GM18861 (cell line): ENCODE results near the gene DERA.
"Not testable (repeated sequence)": the region's sequence is repeated elsewhere in the genome, so short reads cannot be mapped to it uniquely, and the experiment has no call there.

Experiments
- ATAC-seq: cut with Tn5 transposase; IDR thresholded peaks from one replicate; pipeline ENCODE4 v1.9.1; 2021; ENCODE audit not compliant: unreplicated experiment

Gene DERA

DNA sequence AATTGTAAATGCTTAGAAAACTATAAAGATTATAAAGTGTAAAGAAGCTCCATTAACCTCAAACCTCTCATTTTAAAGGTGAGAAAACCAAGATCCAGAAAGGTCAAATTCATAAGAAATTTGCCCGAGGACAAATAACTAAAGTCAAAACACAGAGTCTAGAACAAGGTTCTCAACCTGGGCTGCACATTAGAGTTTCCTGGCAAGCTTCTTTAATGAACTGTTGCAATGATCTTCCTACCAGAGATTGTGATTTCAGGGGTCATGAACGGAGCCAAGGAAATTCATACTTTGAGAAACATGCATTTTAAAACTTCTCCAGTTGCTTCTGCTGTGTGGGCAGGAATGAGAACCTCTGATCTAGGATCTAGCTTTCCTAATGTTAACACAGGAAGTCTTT lies 86.8 kb downstream of the DERA start:
- no peak for ATAC-seq

DNA sequence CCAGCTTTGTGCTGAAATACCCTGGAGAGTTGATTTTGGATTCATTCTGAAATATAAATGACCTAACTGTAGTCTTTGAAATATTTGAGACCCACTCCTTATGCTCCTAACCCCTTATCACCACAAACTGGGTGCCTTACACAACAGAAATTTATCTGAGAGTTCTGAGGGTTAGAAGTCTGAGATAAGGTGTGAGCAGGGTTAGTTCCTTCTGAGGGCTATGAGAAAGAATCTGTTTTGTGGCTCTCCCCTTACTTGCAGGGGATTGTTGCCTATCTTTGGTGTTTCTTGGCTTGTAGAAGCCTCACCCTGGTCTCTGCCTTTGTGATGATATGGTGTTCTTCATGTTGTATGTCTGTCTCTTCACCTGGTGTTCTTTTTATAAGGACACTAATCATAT lies 91.7 kb downstream of the DERA start:
- ATAC-seq: no peak

DNA sequence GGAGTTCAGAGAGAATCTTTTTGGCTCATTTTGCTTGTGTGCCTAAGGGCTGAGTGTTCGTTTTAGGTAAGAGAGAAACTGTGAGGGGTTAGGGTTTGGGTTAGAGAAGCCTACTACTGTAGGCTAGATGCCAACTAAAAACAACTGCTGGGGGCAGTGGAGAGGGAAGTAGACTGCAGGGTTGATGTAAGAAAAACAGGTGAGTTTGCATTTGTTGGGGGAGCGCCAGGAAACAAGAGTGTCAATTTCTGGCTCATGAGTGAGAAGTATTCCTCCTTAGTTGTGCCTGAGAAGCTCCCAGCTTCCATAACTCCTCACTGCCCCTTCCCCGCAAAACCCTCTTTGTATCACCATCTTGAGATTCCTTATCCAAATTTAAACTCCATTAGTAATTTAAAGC lies 92.3 kb downstream of the DERA start:
- ATAC-seq: no peak

DNA sequence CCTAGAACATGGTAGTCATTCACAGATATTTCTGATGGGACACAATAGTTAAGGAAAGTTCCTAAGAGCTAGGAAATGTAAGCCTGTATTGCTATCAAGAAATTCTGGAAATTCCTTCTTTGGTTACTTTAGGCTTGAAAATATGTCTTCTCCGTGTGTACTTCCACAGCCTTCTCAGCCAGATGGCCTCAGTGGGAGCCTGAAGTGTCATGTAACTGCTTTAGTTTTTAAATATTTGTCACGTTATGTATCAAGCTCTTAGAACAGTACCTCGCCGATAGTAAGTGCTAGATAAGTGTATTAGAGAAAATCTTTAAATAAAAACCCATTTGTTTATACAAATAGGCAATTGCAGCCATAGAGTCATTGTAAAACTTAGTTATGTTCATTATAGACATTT lies 95.6 kb downstream of the DERA start:
- ATAC-seq: no peak

DNA sequence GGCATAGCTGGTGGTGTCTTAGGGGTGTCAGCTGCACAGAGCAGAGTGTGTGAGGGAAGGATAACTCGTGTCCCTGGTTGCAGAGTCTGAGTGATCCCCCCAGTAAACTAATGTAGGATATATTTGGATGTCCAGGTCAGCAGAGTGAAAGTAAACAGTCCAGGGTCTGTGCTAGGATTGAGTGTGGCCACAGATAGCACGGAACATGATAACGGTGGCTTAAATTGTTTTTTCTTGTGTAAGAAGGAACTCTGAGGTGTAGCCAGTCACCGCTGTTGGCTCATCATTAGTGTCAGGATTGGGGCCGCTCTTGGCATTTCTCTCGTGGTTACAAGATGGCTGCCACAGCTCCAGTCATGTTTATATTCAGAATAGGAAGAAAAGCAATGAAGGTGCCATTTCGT lies 97.3 kb downstream of the DERA start:
- ATAC-seq: no peak

DNA sequence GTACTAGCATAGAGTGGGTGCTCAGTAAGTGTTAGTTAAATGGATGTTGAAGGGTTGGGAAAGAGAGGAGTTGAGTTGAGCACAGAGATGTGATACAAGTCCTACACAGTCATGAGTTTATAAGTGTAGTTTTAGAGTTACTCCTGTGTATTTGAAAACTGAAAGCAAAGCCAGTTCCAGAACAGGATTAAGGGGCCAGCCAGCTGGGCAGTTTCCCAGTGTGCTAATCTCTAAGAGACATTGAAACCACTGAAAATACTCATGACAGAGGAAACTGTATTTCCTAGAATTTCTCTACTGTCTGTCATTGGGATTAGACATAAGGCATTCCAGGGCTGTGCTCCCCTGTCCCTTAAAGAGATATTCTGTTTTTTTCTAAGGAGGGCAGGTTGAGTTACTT lies 101.0 kb downstream of the DERA start:
- no peak for ATAC-seq

DNA sequence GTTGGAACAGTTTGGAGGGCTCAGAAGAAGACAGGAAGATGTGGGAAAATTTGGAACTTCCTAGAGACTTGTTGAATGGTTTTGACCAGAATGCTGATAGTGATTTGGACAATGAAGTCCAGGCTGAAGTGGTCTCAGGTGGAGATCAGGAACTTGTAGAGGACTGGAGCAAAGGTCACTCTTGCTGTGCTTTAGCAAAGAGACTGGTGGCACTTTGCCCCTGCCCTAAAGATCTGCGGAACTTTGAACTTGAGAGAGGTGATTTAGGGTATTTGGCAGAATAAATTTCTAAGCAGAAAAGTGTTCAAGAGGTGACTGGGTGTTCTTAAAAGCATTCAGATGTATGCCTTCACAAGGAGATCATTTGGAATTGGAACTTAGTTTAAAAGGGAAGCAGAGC lies 102.6 kb downstream of the DERA start:
- ATAC-seq: not testable (repeated sequence)

DNA sequence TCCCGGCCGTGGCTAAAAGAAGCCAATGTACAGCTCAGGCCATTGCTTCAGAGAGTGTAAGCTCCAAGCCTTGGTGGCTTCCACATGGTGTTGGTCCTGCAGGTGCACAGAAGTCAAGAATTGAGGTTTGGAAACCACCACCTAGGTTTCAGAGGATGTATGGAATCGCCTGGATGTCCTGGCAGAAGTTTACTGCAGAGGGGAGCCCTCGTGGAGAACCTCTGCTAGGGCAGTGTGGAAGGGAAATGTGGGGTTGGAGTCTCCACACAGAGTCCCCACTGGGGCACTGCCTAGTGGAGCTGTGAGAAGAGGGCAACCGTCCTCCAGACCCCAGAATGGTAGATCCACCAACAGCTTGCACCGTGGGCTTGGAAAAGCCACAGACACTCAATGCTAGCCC lies 103.3 kb downstream of the DERA start:
- not testable (repeated sequence) for ATAC-seq

DNA sequence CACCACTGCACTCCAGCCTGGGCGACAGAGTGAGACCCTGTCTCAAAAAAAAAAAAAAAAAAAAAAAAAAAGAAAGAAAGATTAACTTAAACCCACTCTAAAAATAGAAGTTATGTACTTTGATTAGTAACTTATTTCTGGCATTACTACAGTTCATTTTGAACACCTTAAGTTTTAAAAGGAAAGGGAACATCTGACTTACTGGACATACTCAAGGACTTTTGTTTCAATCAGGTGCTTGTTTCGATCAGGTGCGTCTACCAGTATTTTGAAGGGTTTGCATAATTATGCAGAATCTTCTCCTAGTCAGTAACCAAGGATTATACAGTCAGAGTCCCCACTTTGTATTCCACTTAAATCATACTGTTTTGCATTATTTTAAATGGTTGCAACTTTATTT lies 105.6 kb downstream of the DERA start:
- ATAC-seq: no peak

DNA sequence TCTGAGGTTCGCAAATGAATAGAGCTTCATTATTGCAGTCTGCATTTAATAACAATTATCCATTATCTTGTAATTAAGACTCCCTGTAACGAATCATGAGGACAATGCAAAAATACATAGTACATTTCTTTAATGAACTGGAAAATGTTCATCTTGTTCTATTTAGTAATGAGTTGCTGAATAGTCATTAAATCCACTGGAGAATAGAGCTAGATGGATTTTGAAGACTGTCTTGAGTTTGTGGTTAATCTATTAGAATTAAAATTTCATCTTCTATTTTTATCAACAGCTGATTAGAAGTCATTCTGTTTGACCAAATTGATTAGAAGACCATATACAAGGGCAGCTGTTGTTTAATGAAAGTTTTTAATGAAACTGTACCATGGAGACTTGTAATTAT lies 107.2 kb downstream of the DERA start:
- ATAC-seq: no peak

DNA sequence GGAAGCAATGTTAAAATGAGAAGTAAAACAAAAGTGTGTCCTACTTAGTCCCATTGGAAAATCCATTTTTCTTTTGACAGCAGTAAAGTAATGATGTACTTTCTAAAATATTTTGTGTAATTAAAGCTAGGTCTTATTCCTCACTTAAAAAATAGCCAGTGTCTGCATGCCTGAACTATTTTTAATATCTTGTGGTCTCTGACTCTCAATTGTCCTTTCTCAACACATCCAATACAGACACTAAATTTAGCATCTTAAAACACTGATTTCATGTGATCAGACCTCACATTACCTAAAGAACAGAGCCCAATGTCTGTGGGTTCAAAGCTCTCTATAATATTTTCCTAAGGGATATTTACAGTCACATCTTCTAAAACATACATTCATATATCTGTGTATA lies 108.0 kb downstream of the DERA start:
- no peak for ATAC-seq

DNA sequence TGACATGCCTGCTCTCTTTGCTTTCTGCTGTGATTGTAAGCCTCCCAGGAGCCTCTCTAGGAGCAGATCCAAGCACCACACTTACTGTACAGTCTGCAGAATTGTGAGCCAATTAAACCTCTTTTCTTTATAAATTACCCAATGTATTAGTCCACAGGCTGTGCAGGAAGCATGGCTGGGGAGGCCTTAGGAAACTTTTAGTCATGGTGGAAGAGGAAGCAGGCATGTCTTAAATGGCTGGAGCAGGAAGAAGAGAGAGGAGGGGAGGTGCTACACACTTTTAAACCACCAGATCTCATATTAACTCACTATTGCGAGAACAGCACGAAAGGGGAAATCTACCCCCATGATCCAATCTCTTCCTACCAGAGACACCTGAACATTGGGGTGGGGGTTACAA lies 108.9 kb downstream of the DERA start:
- no peak for ATAC-seq

DNA sequence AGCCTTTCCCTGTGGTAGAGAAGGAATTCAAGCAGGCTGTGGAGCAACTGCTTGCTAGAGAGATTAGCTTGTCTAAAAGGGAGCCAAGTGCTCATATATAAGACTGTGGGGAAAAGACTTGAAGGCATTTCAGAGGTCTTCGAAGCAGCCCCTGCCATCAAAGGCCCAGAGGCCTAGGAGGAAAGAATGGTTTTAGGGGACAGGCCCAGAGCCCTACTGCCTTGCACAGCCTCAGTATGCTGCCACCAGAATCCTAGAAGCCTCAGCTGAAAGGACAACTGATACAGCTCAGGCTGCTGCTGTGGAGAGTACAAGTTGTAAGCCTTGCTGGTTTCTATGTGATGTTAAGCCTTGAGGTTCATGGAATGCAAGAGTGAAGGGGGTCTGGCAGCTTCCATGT lies 109.9 kb downstream of the DERA start:
- ATAC-seq: no peak

DNA sequence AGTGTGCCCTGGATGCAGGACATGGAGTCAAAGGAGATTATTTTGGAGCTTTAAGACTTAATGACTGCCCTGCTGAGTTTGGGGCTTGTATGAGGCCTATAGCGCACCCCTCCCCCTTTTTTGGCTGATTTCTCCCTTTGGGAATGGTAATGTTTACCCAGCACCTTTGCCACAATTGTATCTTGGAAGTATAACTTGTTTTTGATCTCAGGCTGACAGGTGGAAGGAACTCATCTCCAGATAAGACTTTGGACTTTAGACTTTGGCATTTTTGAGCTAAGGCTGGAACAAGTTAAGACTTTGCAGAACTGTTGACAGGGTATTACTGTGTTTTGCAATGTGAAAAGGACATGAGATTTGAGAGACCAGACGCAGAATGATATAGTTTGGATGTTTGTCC lies 110.5 kb downstream of the DERA start:
- ATAC-seq: no peak

DNA sequence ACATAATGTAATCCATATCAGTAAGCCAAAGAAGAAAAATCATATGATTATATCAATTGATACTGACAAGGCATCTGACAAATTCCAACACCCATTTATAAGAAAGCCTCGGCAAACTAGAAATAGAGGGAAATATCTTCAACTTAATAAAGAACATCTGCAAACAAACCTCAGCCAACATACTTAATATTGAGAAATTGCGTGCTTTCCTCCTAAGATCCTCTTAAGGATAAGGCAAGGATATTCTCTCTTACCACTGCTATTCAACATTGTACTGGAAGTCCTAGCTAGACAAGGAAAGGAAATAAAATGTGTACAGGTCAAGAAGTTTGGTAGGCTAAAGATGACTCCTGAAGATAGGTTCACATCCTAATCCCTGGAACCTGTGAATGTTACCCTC lies 115.9 kb downstream of the DERA start:
- no peak for ATAC-seq

DNA sequence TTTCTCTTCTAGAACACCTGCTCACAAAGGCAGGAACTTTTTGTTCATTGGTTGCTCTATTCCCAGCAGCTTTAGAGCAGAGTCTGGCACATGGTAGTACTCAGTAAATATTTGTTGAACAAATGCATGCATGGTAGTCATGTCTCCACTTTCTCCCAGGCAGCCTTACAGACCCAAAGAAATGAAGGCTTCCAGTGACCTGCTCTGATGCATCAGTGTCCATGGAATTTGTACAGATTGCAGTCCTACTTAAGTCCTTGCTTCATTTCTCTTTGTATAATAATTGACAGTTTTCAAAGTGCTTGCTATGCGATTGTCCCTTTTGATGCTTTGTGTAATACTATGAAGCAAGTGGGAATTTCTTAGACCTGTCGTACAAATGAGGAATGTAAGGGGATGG lies 119.6 kb downstream of the DERA start:
- ATAC-seq: no peak

DNA sequence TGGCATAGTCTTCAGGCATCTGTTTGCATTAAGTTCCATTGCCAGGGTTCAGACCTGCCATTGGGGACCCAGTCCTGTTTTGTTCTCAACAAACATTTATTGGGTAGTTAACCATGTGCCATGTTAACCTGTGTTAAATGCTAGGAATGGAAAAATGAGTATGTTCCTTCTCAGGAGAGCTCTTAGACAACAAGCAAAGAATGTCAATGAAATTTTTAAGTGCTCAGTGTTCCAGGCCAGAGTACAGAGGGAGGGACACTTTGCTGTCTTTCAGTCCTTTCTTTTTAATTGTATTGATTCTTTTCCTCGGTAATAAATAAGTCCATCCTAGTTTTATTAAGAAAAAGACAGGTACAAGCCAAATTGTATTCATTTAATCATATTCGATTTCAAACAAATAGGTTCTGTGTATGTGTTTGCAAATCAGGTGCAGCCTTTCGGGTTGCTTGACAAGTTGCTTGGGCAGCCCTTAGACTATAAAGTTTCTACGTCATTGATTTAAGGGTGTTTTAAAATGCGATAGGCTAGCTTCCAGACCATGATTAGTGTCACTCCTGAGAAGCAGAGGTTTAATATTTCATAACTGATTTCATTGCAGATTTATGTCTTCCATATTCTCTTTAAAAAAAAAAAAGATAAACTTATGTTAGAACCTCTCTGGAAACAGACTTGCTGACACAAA lies 123.1 kb downstream of the DERA start:
- ATAC-seq: no peak

DNA sequence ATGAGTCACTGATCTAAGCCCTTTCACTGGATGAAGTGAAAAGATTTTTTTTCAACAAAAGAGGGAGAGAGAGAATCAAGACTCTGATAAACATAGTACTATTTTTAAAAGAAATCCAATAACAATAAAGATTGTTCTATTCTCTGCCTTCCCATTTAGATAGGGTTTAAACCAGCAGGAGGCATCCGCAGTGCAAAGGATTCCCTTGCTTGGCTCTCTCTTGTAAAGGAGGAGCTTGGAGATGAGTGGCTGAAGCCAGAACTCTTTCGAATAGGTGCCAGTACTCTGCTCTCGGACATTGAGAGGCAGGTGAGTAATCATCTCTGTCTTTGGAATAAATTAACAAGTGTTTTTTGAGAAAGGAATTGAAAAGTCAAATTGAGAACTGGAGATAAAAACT lies 124.9 kb downstream of the DERA start:
- no peak for ATAC-seq

DNA sequence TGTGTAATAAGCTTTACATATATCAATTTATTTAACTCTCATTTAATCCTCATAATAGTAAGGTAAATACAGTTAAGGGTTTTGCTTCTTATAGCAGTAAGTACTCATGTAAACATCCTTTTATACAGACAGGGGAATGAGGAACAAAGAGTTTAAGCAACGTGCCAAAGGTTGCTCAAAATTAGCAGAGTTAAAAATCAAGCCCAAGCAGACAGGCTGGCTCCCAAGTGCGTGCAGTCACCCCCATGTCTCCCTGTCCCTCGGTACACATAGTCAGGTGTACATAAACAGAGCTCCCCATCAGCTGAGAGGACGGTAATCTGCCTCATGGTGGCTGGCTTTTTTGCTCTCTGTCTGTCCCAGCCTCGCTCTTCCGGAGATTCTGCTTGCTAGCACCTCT lies 126.4 kb downstream of the DERA start:
- ATAC-seq: no peak

DNA sequence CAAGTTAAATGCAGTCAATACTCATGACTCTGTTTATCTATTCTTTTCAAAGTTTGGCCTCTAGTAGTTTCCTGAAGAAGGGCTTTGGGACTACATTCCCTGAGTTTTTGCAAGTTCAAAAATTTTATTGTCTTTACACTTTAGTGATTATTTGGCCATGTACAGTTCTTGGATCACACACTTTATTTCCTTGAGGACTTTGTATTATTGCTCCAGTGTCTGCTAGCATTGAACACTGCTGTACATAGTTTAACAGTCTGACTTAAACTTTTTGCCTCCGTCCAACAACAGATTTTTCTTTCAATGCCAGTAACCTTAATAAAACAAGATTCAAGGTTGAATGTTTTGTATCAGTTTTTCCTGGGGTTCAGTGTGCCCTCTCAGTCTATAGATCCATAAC lies 132.3 kb downstream of the DERA start:
- ATAC-seq: no peak

DNA sequence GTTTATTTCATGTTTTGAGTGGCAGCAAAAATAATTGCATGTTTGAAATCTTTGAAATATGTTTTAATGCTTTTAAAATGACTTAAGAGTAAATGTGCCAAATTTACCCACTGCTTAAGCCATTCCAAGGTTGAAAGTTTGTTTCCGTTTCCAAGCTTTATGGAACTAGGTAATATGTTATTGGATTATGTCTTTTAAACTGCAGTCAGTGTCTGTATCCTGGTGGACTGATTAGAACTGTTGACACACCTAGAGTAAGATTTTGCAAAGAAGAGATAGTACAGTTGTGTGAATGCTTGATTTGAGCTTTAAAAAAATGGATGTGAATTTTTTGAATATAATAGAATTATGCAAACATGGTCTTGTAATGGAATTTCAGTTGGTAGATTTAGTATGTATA lies 135.1 kb downstream of the DERA start:
- ATAC-seq: no peak

DNA sequence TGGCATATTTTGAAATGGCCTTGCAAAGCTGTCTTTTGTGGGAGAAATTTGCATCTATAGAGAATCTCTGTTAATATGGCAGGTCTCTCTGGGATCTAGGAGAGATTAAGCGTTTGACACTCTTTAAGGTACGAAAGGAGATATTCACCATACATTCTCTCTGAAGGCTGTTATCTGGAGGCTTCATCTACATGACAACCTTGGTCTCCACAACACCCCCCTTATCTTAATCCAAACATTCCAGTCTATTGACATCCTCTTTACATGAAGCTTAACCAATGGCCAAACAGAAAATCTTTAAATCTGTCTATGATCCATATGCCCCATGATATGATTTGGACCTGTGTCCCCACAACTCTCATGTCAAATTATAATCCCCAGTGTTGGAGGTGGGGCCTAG lies 137.4 kb downstream of the DERA start:
- no peak for ATAC-seq

DNA sequence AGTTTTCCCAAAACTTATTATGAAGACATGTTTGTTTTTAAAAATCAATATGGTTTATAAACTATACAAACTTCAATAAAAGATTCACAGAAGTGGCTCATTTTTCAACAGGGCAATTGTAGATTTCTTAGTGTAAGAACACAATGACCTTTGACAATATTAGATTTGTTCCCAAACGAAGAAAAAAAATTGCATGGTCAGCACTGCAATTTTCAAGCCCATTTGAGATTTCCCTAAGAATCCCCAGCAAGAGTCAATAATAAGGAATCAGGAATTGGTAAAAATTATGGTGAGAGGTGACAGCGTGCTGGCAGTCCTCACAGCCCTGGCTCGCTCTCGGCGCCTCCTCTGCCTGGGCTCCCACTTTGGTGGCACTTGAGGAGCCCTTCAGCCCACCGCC lies 145.8 kb downstream of the DERA start:
- no peak for ATAC-seq

DNA sequence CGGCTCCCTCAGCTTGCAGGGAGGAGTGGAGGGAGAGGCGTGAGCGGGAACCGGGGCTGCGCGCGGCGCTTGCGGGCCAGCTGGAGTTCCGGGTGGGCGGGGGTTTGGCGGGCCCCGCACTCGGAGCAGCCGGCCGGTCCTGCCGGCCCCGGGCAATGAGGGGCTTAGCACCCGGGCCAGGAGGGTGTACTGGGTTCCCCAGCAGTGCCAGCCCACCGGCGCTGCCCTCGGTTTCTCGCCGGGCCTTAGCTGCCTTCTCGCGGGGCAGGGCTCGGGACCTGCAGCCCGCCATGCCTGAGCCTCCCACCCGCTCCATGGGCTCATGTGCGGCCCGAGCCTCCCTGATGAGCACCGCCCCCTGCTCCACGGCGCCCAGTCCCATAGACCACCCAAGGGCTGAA lies 146.2 kb downstream of the DERA start:
- ATAC-seq: not testable (repeated sequence)
